ENCODE data around the gene TIMM50.

The TIMM50 gene

DNA sequence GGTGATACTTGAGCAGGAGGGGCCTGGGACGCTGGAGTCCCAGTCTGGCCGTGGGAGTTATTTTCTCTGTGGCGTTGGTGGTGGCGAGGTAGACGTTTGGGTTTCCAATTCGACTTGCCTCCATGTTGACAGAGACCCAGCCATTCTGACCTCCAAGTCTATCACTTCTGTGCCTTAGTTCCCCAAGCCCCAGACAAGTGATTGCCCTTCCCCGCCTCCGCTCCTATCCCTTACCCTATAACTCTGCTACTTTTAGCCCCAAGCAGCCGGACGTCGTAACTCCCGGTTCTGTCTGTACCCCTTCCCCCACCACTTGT is 549 bp downstream of the TIMM50 start:
- FAIRE-seq = no peak
- TF ChIP-seq, protein P1, sequence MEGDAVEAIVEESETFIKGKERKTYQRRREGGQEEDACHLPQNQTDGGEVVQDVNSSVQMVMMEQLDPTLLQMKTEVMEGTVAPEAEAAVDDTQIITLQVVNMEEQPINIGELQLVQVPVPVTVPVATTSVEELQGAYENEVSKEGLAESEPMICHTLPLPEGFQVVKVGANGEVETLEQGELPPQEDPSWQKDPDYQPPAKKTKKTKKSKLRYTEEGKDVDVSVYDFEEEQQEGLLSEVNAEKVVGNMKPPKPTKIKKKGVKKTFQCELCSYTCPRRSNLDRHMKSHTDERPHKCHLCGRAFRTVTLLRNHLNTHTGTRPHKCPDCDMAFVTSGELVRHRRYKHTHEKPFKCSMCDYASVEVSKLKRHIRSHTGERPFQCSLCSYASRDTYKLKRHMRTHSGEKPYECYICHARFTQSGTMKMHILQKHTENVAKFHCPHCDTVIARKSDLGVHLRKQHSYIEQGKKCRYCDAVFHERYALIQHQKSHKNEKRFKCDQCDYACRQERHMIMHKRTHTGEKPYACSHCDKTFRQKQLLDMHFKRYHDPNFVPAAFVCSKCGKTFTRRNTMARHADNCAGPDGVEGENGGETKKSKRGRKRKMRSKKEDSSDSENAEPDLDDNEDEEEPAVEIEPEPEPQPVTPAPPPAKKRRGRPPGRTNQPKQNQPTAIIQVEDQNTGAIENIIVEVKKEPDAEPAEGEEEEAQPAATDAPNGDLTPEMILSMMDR (IDR thresholded peaks at IDR 0.05; ENCODE audit: insufficient read depth, missing control alignments) = no peak
- DNase-seq (ENCODE audit: insufficient read length, low spot score) = no peak

DNA sequence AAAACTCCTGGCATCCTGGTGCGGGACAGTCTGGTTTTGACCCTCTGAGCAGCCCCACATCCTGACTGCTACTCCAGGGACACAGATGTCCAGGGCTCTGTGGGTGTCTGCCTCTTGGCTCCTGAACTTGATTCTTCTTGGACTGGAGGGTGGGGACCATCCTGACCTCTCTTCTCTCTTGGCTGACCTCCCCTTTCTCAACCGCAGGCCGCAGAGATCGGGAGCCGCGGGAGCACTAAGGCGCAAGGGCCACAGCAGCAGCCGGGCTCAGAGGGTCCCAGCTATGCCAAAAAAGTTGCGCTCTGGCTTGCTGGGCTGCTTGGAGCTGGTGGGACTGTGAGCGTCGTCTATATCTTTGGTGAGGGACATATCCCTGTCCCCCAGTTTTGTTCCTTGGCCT is 1.0 kb downstream of the TIMM50 start:
- no peak for DNase-seq (ENCODE audit: insufficient read length, low spot score)
- TF ChIP-seq, protein P1 (IDR thresholded peaks at IDR 0.05; ENCODE audit: insufficient read depth, missing control alignments) = no peak
- no peak for FAIRE-seq

DNA sequence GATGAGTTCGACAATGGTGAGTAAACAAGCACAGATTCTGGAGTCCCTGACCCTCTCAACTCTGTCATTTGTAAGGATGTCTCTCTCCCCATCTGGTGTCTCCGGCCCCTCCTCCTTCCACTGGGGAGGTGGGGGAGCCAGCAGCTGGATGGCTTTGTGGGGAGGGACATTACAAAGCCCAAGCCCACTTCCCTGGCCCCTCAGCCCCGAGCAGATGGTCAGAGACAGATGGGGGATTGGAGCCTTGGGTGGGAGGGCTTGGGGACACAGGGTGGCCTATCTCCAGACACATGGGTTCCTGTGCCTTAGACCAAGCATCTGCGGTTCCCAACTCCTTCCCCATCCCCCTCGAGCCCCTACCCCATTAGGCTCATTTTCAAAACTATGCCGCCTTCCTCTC is 2.5 kb downstream of the TIMM50 start:
- DNase-seq (ENCODE audit: insufficient read length, low spot score) = no peak
- TF ChIP-seq, protein P1 (IDR thresholded peaks at IDR 0.05; ENCODE audit: insufficient read depth, missing control alignments) = no peak
- FAIRE-seq = no peak

DNA sequence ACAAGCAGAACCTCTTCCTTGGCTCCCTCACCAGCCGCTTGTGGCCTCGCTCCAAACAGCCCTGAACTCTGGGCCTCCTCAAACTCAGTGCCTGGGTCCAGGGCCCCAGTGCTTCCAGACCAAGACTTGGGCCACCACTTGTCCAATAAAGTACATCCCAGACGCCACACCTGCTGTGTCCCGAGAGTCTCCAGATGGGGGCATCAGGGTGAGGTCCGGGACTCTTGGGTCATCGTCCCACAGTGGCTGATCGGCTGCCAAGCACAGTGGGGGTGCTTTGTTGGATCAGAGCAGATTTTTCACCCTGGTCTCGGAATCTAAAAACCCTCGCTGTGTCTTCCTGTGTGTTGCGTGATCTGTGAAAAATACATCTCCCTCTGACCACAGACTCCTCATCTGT is 9.1 kb downstream of the TIMM50 start:
- TF ChIP-seq, protein P1 (IDR thresholded peaks at IDR 0.05; ENCODE audit: insufficient read depth, missing control alignments) = no peak
- FAIRE-seq (no peak), DNase-seq (ENCODE audit: insufficient read length, low spot score) (no peak)

DNA sequence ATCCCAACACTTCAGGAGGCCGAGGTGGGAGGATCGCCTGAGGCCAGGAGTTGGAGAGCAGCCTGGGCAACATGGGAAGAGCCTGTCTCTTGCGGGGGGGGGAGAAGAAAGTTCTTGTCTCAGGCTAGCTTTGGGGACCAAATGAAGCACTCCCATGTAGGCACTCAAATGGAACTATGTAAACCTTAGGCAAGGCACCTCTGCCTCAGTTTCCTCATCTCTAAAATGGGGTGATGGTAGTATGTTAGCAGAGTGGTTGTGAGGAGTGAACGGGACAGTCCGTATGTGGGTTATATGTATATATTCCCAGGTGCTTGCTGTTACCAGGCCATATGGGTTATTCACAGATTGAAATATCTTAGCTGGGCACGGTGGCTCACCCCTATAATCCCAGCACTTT is 11.6 kb downstream of the TIMM50 start:
- DNase-seq (ENCODE audit: insufficient read length, low spot score) (no peak), FAIRE-seq (no peak)
- TF ChIP-seq, protein P1 (IDR thresholded peaks at IDR 0.05; ENCODE audit: insufficient read depth, missing control alignments) = no peak

DNA sequence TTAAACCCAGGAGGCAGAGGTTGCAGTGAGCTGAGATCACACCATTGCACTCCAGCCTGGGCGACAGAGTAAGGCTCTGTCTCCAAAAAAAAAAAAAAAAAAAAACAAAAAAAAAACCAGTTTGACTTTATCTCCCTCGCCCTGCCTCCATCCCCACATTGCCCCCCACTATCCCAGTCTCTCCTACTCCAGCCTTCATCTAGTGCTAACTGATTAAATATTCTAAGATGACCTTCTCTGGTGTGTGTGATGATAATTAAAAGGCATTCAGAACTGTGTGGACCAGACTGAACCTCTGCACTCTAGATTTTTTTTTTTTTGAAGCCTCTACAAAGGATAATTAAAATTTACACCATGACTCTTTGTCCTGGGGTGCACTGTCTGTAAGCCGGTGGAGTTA is 12.2 kb downstream of the TIMM50 start:
- DNase-seq (ENCODE audit: insufficient read length, low spot score) (no peak), FAIRE-seq (no peak)
- TF ChIP-seq, protein P1 (IDR thresholded peaks at IDR 0.05; ENCODE audit: insufficient read depth, missing control alignments) = no peak

DNA sequence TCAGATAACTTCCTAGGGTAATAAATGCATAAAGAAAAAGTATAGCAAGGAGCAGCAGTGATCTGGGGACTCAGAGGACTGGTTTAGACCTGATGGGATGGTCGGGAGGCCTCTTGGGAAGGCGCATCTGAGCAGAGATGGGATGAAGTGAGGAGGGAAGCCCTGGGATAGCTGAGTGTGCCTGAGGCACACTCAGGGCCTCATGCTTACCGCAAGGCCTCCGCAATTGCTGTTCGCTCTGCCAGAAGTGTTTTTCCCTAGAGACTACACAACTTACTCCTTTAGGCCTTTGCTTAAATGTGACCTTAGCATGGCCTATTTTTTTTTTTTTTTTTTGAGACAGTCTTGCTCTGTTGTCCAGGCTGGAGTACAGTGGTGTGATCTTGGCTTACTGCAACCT is 14.0 kb downstream of the TIMM50 start:
- FAIRE-seq (no peak), DNase-seq (ENCODE audit: insufficient read length, low spot score) (no peak)
- TF ChIP-seq, protein P1 (IDR thresholded peaks at IDR 0.05; ENCODE audit: insufficient read depth, missing control alignments) = no peak

Data from D721Med (cell line).